ENCODE results near the gene PSMD5. TPM values are rescaled to one million over a fixed set of nuclear protein-coding genes. Genes with fewer than 3 reads are reported as not detected.
A peak's percentile ranks its signal among the peaks of the same experiment; 100 is the strongest.

The PSMD5 gene
- total and polyA plus RNA-seq, 2 donors from 2014 or later, result 17.1 to 38.3 TPM

- DNase-seq (no peak), FAIRE-seq (no peak)
- no peak overlapping the region for H3K27ac ChIP-seq (ENCODE audit: low read depth in 2 of 2, low read length in 2 of 2)
- intact Hi-C loops (cut with DNase I), result no loop called here
- H3K4me1 ChIP-seq (ENCODE audit: control insufficient read depth in 2 of 3, insufficient read depth in 2 of 3, low read depth in 1 of 3, low read length in 3 of 3), result peaks cover 0 to 15% (median 14%) of the 10 kb centered on the region in 3 donors
- H3K27me3 ChIP-seq (ENCODE audit: control insufficient read depth, insufficient read depth, low read length), result no peaks in the 10 kb centered on the region
- no peak for TF ChIP-seq CTCF (IDR thresholded peaks at IDR 0.05; ENCODE audit: borderline replicate concordance, extremely low read depth, insufficient read depth)
- peaks cover 0 to 15% (median 0%) of the 10 kb centered on the region in 3 donors for H3K36me3 ChIP-seq (ENCODE audit: control insufficient read depth in 2 of 3, insufficient read depth in 3 of 3, low read length in 3 of 3)
- peaks cover 0 to 1% (median 0%) of the 10 kb centered on the region in 3 donors for H3K9me3 ChIP-seq (ENCODE audit: control insufficient read depth in 2 of 3, insufficient read depth in 1 of 3, low read length in 3 of 3)
- H3K4me3 ChIP-seq (ENCODE audit: low read length in 3 of 3), result no peak overlapping the region
- H3K9ac ChIP-seq (ENCODE audit: low read length in 3 of 3), result no peak overlapping the region
Measured at GRCh38 chr9:120845255-120845654, 2.5 kb upstream of the PSMD5 start.

GRCh38 chr9:120841930-120842684, 615 bp downstream of the PSMD5 start:
- Histone ChIP-seq H3K4me1 (ENCODE audit: control insufficient read depth in 2 of 3, insufficient read depth in 2 of 3, low read depth in 1 of 3, low read length in 3 of 3) (peaks cover 0 to 20% (median 14%) of the 10 kb centered on the region in 3 donors), H3K36me3 (ENCODE audit: control insufficient read depth in 2 of 3, insufficient read depth in 3 of 3, low read length in 3 of 3) (peaks cover 0 to 9% (median 0%) of the 10 kb centered on the region in 3 donors), H3K9me3 (ENCODE audit: control insufficient read depth in 2 of 3, insufficient read depth in 1 of 3, low read length in 3 of 3) (peaks cover 0 to 1% (median 0%) of the 10 kb centered on the region in 3 donors), H3K27me3 (ENCODE audit: control insufficient read depth, insufficient read depth, low read length) (no peaks in the 10 kb centered on the region), H3K9ac (ENCODE audit: low read length in 3 of 3) (peak overlapping the region; percentile 90 to 98 (median 95)), H3K27ac (ENCODE audit: low read depth in 2 of 2, low read length in 2 of 2) (peak overlapping the region; percentile 88 to 97), H3K4me3 (ENCODE audit: low read length in 3 of 3) (peak overlapping the region; percentile 83 to 95 (median 93))
- intact Hi-C loops (cut with DNase I), result no loop called here
- no peak for FAIRE-seq
- no peak for TF ChIP-seq CTCF (IDR thresholded peaks at IDR 0.05; ENCODE audit: borderline replicate concordance, extremely low read depth, insufficient read depth)
- peak in 2 of 5 donors; percentile 42 to 59 for DNase-seq

GRCh38 chr9:120839146-120839545, 3.6 kb downstream of the PSMD5 start:
- no peak overlapping the region for H3K27ac ChIP-seq (ENCODE audit: low read depth in 2 of 2, low read length in 2 of 2)
- H3K4me3 ChIP-seq (ENCODE audit: low read length in 3 of 3), result no peak overlapping the region
- no peak overlapping the region for H3K9ac ChIP-seq (ENCODE audit: low read length in 3 of 3)
- FAIRE-seq (no peak), DNase-seq (no peak)
- H3K36me3 ChIP-seq (ENCODE audit: control insufficient read depth in 2 of 3, insufficient read depth in 3 of 3, low read length in 3 of 3), result no peaks in the 10 kb centered on the region
- peaks cover 0 to 17% (median 14%) of the 10 kb centered on the region in 3 donors for H3K4me1 ChIP-seq (ENCODE audit: control insufficient read depth in 2 of 3, insufficient read depth in 2 of 3, low read depth in 1 of 3, low read length in 3 of 3)
- peaks cover 0 to 1% (median 0%) of the 10 kb centered on the region in 3 donors for H3K9me3 ChIP-seq (ENCODE audit: control insufficient read depth in 2 of 3, insufficient read depth in 1 of 3, low read length in 3 of 3)
- intact Hi-C loops (cut with DNase I), result no loop called here
- no peak for TF ChIP-seq CTCF (IDR thresholded peaks at IDR 0.05; ENCODE audit: borderline replicate concordance, extremely low read depth, insufficient read depth)
- no peaks in the 10 kb centered on the region for H3K27me3 ChIP-seq (ENCODE audit: control insufficient read depth, insufficient read depth, low read length)

All from kidney (tissue), 14 donors.